SU-DHL-6 (cell line): ENCODE results near the gene NSUN2.

Experiments used
- CTCF ChIP-seq: fragments of 200-600 bp; sonication (generic); IDR thresholded peaks from one replicate; pipeline ENCODE4 v1.5.1; 2017; ENCODE audit warnings: antibody characterized with exemption, mild to moderate bottlenecking, low read length, moderate library complexity; ENCODE audit not compliant: insufficient read depth, poor library complexity, severe bottlenecking
- EZH2phosphoT487 ChIP-seq: fragments of 200-600 bp; sonication (generic), shearing (Covaris generic); conservative IDR thresholded peaks from 2 replicates; pipeline ENCODE4 v1.6.1; 2018; ENCODE audit warnings: mild to moderate bottlenecking, antibody characterized with exemption, low read length, moderate library complexity, mixed read lengths

GRCh38 chr5:6572825-6573380 is 59.9 kb downstream of the NSUN2 start:
- no peak for TF ChIP-seq EZH2phosphoT487
- TF ChIP-seq CTCF, result no peak
